Psoas muscle (tissue), 8 donors: ENCODE measurements around the gene SASH3. TPM values are rescaled to one million over a fixed set of nuclear protein-coding genes. Genes with fewer than 3 reads are reported as not detected.

Experiments
- ATAC-seq, 4 donors: fragments of 200-7000 bp; cut with Tn5 transposase; one replicate each; pipeline ENCODE4 v1.9.1; 2020; ENCODE audit warnings: moderate library complexity in 3 of 4, mild to moderate bottlenecking in 2 of 4
- DNase-seq, 2 donors: peaks; one replicate each; pipeline ENCODE4 v3.0.0-alpha.2; 2020
- H3K27ac ChIP-seq: fragments of 200-600 bp; one replicate; pipeline ENCODE4 v1.8.0; 2022
- H3K27me3 ChIP-seq, 3 donors: fragments of 200-600 bp in 1 of 3; one replicate each; pipeline versions ENCODE4 v1.6.1 to v1.8.0; 2013 to 2022; ENCODE audit warnings: low read length in 2 of 3, mild to moderate bottlenecking in 2 of 3, moderate library complexity in 1 of 3; ENCODE audit not compliant: insufficient read depth in 3 of 3
- H3K36me3 ChIP-seq, 2 donors: fragments of 200-600 bp in 1 of 2; one replicate each; pipeline versions ENCODE4 v1.6.1 to v1.8.0; 2013 to 2022; ENCODE audit warnings: low read depth in 1 of 2, mild to moderate bottlenecking in 1 of 2, moderate library complexity in 1 of 2; ENCODE audit not compliant: insufficient read depth in 1 of 2
- H3K4me1 ChIP-seq: fragments of 200-600 bp; one replicate; pipeline ENCODE4 v1.8.0; 2022
- H3K4me3 ChIP-seq: fragments of 200-600 bp; one replicate; pipeline ENCODE4 v1.8.0; 2022; ENCODE audit warnings: mild to moderate bottlenecking
- H3K9me3 ChIP-seq: fragments of 200-600 bp; one replicate; pipeline ENCODE4 v1.8.0; 2022
- CTCF ChIP-seq: fragments of 200-600 bp; IDR thresholded peaks from one replicate; pipeline ENCODE4 v1.8.0; 2022; ENCODE audit warnings: antibody characterized with exemption
- WGBS, 3 donors: extraction: QIAGEN DNeasy Blood & Tissue Kit; methylation state at CpG; one replicate each; pipeline versions ENCODE4 v1.1.6 to v1.1.7; 2013; 5-methylcytosine and 5-hydroxymethylcytosine counted together
- intact Hi-C, 2 donors: fragments of 100-400 bp; cut with DNase I; formaldehyde crosslinking; loops; one replicate each; pipeline versions ENCODE4 v1.11.0 to v1.14.2; 2022
- polyA plus RNA-seq, 3 donors: library from polyadenylated mRNA; stranded (reverse); fragments of 200-250 nt; gene quantifications; one replicate each; pipeline ENCODE4 v1.2.3, GENCODE V29; 2013
- total RNA-seq, 4 donors: library from RNA; stranded (reverse); fragmentation: NEBNext Ultra II Directional in 2 of 4; extraction: Animal tissue kit (Norgen Biotek cat#: 25700) in 2 of 4; gene quantifications; one replicate each; pipeline versions ENCODE4 v1.2.1 to v1.2.4, GENCODE V29; 2021 to 2023
- donor health status: healthy with polysubstance abuse.
- donor health status: DM: no; HTN: no; CAD: no; lungs with moderate emphysema.
- donor health status: Bipolar disorder and iron deficiency.
- donor health status: healthy.
- donor health status: DM: yes; HTN: yes; CAD: no.
- donor health status: DM: no; HTN: no; CAD: no.
- donor health status: DM: no; HTN: no; CAD: no.
- donor health status: DM: yes; HTN: yes; CAD: no.

Gene SASH3
- total and polyA plus RNA-seq, 7 donors = 0.58 to 2.5 (median 2.2) TPM

- no peaks in the 10 kb centered on the region for H3K36me3 ChIP-seq
- ATAC-seq (no peak), DNase-seq (no peak)
- intact Hi-C loops = no loop called here
- H3K4me1 ChIP-seq = no peaks in the 10 kb centered on the region
- 89 to 99% (median 98%) methylated on average over 3 of the region's 3 CpGs for WGBS, 3 donors
- H3K27ac ChIP-seq = no peak overlapping the region
- H3K9me3 ChIP-seq = no peaks in the 10 kb centered on the region
- H3K4me3 ChIP-seq = no peak overlapping the region
- peaks cover 0 to 5% (median 0%) of the 10 kb centered on the region in 3 donors for H3K27me3 ChIP-seq
- no peak for TF ChIP-seq CTCF
Observed at GRCh38 chrX:129798456-129798855, 18.7 kb downstream of the SASH3 start.

- Histone ChIP-seq H3K27me3 (peaks cover 0 to under 1% (median 0%) of the 10 kb centered on the region in 3 donors), H3K36me3 (no peaks in the 10 kb centered on the region), H3K4me3 (no peak overlapping the region), H3K4me1 (no peaks in the 10 kb centered on the region), H3K27ac (no peak overlapping the region), H3K9me3 (no peaks in the 10 kb centered on the region)
- 70 to 83% (median 80%) methylated on average over 5 of the region's 5 CpGs for WGBS, 3 donors
- no peak for ATAC-seq
- intact Hi-C loops = no loop called here
- DNase-seq = no peak
- TF ChIP-seq CTCF = no peak
Observed at GRCh38 chrX:129798888-129799287, 19.1 kb downstream of the SASH3 start.

GRCh38 chrX:129800186-129800585, 20.4 kb downstream of the SASH3 start:
- TF ChIP-seq CTCF = no peak
- Histone ChIP-seq H3K36me3 (peaks cover 0 to 3% of the 10 kb centered on the region in 2 donors), H3K27me3 (no peaks in the 10 kb centered on the region), H3K4me3 (no peak overlapping the region), H3K9me3 (no peaks in the 10 kb centered on the region), H3K27ac (no peak overlapping the region), H3K4me1 (no peaks in the 10 kb centered on the region)
- intact Hi-C loops = no loop called here
- WGBS, 3 donors = 60 to 72% (median 67%) methylated on average over 4 of the region's 4 CpGs
- ATAC-seq = no peak
- DNase-seq = no peak

- Histone ChIP-seq H3K4me3 (no peak overlapping the region), H3K4me1 (no peaks in the 10 kb centered on the region), H3K9me3 (no peaks in the 10 kb centered on the region), H3K36me3 (peaks cover 0 to 17% of the 10 kb centered on the region in 2 donors), H3K27ac (no peak overlapping the region), H3K27me3 (no peaks in the 10 kb centered on the region)
- no peak for TF ChIP-seq CTCF
- 23 to 55% (median 29%) methylated on average over 1 of the region's 1 CpG for WGBS, 3 donors
- ATAC-seq = no peak
- intact Hi-C loops = no loop called here
- DNase-seq = no peak
Observed at GRCh38 chrX:129802863-129803262, 23.1 kb downstream of the SASH3 start.

- intact Hi-C loops = no loop called here
- no peak overlapping the region for H3K4me3 ChIP-seq
- DNase-seq (no peak), ATAC-seq (no peak)
- no peak for TF ChIP-seq CTCF
- peaks cover 0 to 17% of the 10 kb centered on the region in 2 donors for H3K36me3 ChIP-seq
- 68 to 75% (median 74%) methylated on average over 4 of the region's 4 CpGs for WGBS, 3 donors
- no peaks in the 10 kb centered on the region for H3K27me3 ChIP-seq
- no peaks in the 10 kb centered on the region for H3K9me3 ChIP-seq
- no peak overlapping the region for H3K27ac ChIP-seq
- H3K4me1 ChIP-seq = no peaks in the 10 kb centered on the region
Observed at GRCh38 chrX:129804806-129805205, 25.1 kb downstream of the SASH3 start.
